Neuronal stem cell (in vitro differentiated cells): ENCODE measurements around the gene RASSF3.
A peak's percentile ranks its signal among the peaks of the same experiment; 100 is the strongest.

ENCODE experiments used
- DNase-seq: peaks from one replicate; pipeline ENCODE4 v3.0.0-alpha.2; 2013; ENCODE audit warnings: low spot score
- H2AFZ ChIP-seq: one replicate; pipeline ENCODE4 v1.6.1; 2013; ENCODE audit warnings: mild to moderate bottlenecking, low read length, inconsistent platforms
- H2AK5ac ChIP-seq: 2 replicates; pipeline ENCODE4 v1.6.1; 2013; ENCODE audit warnings: low read depth, mild to moderate bottlenecking, inconsistent platforms, low read length, moderate library complexity, mixed read lengths
- H2BK120ac ChIP-seq: 2 replicates; pipeline ENCODE4 v1.6.1; 2013; ENCODE audit warnings: low read depth, mild to moderate bottlenecking, inconsistent platforms, low read length, moderate library complexity, mixed read lengths
- H2BK12ac ChIP-seq: one replicate; pipeline ENCODE4 v1.6.1; 2013; ENCODE audit warnings: low read length, inconsistent platforms
- H2BK15ac ChIP-seq: 2 replicates; pipeline ENCODE4 v1.6.1; 2013; ENCODE audit warnings: mild to moderate bottlenecking, low read length, inconsistent platforms, mixed read lengths
- H2BK5ac ChIP-seq: one replicate; pipeline ENCODE4 v1.6.1; 2013; ENCODE audit warnings: inconsistent platforms, mild to moderate bottlenecking, low read length, moderate library complexity
- H3K14ac ChIP-seq: one replicate; pipeline ENCODE4 v1.6.1; 2013; ENCODE audit warnings: low read length, inconsistent platforms
- H3K18ac ChIP-seq: 2 replicates; pipeline ENCODE4 v1.6.1; 2013; ENCODE audit warnings: low read length, inconsistent platforms
- H3K23ac ChIP-seq: 2 replicates; pipeline ENCODE4 v1.6.1; 2013; ENCODE audit warnings: low read depth, mild to moderate bottlenecking, mixed read lengths, low read length, inconsistent platforms; ENCODE audit not compliant: poor library complexity
- H3K27ac ChIP-seq: replicated peaks from 3 replicates; pipeline ENCODE4 v1.5.1; 2013; ENCODE audit warnings: low read length, inconsistent platforms
- H3K27me3 ChIP-seq, 3 experiments: 2 replicates each; pipeline ENCODE4 v1.6.1; 2013; ENCODE audit warnings: low read length in 3 of 3, mild to moderate bottlenecking in 2 of 3, inconsistent platforms in 1 of 3, low read depth in 1 of 3, mixed read lengths in 1 of 3, moderate library complexity in 1 of 3; ENCODE audit not compliant: control insufficient read depth in 3 of 3, insufficient read depth in 3 of 3
- H3K36me3 ChIP-seq, 2 donors: replicated peaks in 1 of 2; 2 replicates each; pipeline ENCODE4 v1.6.1; 2013; ENCODE audit warnings: low read length in 2 of 2; ENCODE audit not compliant: control insufficient read depth in 2 of 2, insufficient read depth in 2 of 2
- H3K4ac ChIP-seq: 2 replicates; pipeline ENCODE4 v1.6.1; 2013; ENCODE audit warnings: inconsistent platforms, mild to moderate bottlenecking, low read length, moderate library complexity
- H3K4me1 ChIP-seq, 2 donors: 1 replicate in 1 of 2; 2 replicates in 1 of 2; pipeline ENCODE4 v1.6.1; 2013; ENCODE audit warnings: low read length in 2 of 2, low read depth in 1 of 2; ENCODE audit not compliant: control insufficient read depth in 2 of 2, insufficient read depth in 1 of 2
- H3K4me2 ChIP-seq: one replicate; pipeline ENCODE4 v1.6.1; 2013; ENCODE audit warnings: mild to moderate bottlenecking, low read length, inconsistent platforms; ENCODE audit not compliant: insufficient read depth, poor library complexity, severe bottlenecking
- H3K4me3 ChIP-seq, 2 donors: 2 replicates each; pipeline ENCODE4 v1.5.1; 2013; ENCODE audit warnings: low read length in 2 of 2, mild to moderate bottlenecking in 2 of 2, inconsistent platforms in 1 of 2, moderate library complexity in 1 of 2
- H3K79me1 ChIP-seq: one replicate; pipeline ENCODE4 v1.6.1; 2013; ENCODE audit warnings: low read depth, mild to moderate bottlenecking, inconsistent platforms, low read length, moderate library complexity
- H3K9ac ChIP-seq: one replicate; pipeline ENCODE4 v1.6.1; 2013; ENCODE audit warnings: mild to moderate bottlenecking, low read depth, low read length, inconsistent platforms; ENCODE audit not compliant: poor library complexity
- H3K9me3 ChIP-seq, 2 donors: replicated peaks in 1 of 2; 2 replicates each; pipeline versions ENCODE3 to v1.6.1; 2013; ENCODE audit warnings: low read length in 2 of 2, mild to moderate bottlenecking in 2 of 2, inconsistent platforms in 1 of 2, low read depth in 1 of 2, mixed read lengths in 1 of 2, moderate library complexity in 1 of 2; ENCODE audit not compliant: control insufficient read depth in 2 of 2, insufficient read depth in 1 of 2
- H4K8ac ChIP-seq: one replicate; pipeline ENCODE4 v1.6.1; 2013; ENCODE audit warnings: low read depth, mild to moderate bottlenecking, inconsistent platforms, low read length, moderate library complexity
- H4K91ac ChIP-seq: one replicate; pipeline ENCODE4 v1.6.1; 2013; ENCODE audit warnings: low read length, low read depth, mild to moderate bottlenecking, inconsistent platforms; ENCODE audit not compliant: poor library complexity
- WGBS, 2 donors: extraction: QIAGEN DNeasy Blood & Tissue Kit; methylation state at CpG; one replicate each; pipeline ENCODE4 v1.1.7; 2013; ENCODE audit warnings: missing lambda C conversion rate in 2 of 2, mixed read lengths in 1 of 2; ENCODE audit not compliant: insufficient read length in 2 of 2, insufficient replicate concordance in 1 of 2; ENCODE audit errors: extremely low coverage in 2 of 2; 5-methylcytosine and 5-hydroxymethylcytosine counted together

Gene RASSF3

GRCh38 chr12:64682572-64683277, 72.4 kb downstream of the RASSF3 start:
- H3K27me3 ChIP-seq: no peaks in the 10 kb centered on the region
- no peak overlapping the region for H2BK12ac ChIP-seq
- H2BK5ac ChIP-seq: no peak overlapping the region
- H2AK5ac ChIP-seq: no peak overlapping the region
- no peak overlapping the region for H3K4me3 ChIP-seq
- no peak overlapping the region for H2AFZ ChIP-seq
- no peak overlapping the region for H3K18ac ChIP-seq
- no peak overlapping the region for H2BK15ac ChIP-seq
- no CpG with 5 or more reads among the region's 6 CpGs for WGBS, 2 donors
- H3K14ac ChIP-seq: no peak overlapping the region
- H3K27ac ChIP-seq: no peak overlapping the region
- H3K9ac ChIP-seq: no peak overlapping the region
- H3K4ac ChIP-seq: no peak overlapping the region
- H3K36me3 ChIP-seq: peaks cover 3 to 15% of the 10 kb centered on the region in 2 donors
- no peaks in the 10 kb centered on the region for H3K9me3 ChIP-seq
- H4K8ac ChIP-seq: no peak overlapping the region
- no peak overlapping the region for H2BK120ac ChIP-seq
- no peak overlapping the region for H3K23ac ChIP-seq
- DNase-seq: peak; percentile 33
- no peak overlapping the region for H3K4me2 ChIP-seq
- H3K79me1 ChIP-seq: no peaks in the 10 kb centered on the region
- H4K91ac ChIP-seq: no peak overlapping the region
- peaks cover 4 to 7% of the 10 kb centered on the region in 2 donors for H3K4me1 ChIP-seq

DNA sequence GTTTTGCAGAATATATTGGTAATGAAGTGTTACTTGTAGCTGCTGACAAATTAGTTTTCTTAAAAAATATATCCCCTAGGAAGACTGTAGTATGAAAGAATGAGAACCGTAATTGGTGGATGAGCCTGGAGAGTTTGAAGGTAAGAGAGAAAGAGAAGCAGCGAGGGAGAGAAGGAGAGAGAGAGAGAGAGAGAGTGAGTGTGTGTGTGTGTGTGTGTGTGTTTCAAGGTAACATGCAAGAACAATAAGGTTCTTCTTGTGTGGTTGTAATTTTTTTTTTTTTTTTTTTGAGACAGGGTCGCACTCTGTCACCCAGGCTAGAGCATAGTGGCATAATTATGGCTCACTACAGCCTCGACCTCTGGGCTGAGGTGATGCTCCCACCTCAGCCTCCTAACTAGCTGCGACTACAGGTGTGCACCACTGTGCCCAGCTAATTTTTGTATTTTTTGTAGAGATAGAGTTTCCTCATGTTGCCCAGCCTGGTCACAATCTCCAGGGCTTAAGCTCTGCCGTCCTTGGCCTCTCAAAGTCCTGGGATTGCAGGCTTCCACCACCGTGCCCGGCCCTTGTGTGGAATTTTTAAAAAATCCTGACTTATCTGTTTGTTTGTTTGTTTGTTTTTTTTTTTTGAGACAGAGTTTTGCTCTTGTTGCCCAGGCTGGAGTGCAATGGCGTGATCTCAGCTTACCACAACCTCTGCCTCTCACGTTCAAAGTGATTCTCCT, 73.7 kb downstream of the RASSF3 start:
- no peak for DNase-seq

DNA sequence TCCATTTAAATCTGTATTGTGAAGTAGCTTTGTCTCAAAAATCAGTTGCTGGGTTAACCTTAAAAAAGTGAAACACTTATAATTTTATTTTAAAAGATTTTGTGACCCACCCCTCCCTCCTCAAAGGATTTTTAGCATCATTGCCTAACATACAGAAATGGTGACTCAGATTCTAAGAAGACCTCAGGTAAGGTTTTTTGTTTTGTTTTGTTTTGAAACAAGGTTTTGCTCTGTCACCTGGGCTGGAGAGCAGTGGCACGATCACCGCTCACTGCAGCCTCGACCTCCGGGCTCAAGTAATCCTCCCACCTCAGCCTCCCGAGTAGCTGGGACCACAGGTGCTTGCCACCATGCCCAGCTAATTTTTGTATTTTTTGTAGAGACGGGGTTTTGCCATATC, 74.8 kb downstream of the RASSF3 start:
- no peak overlapping the region for H3K18ac ChIP-seq
- no peak overlapping the region for H4K91ac ChIP-seq
- no peak overlapping the region for H2BK12ac ChIP-seq
- no peaks in the 10 kb centered on the region for H3K9me3 ChIP-seq
- no peak overlapping the region for H3K14ac ChIP-seq
- WGBS, 2 donors: no CpG with 5 or more reads among the region's 6 CpGs
- H3K4ac ChIP-seq: no peak overlapping the region
- H3K36me3 ChIP-seq: peaks cover 3 to 29% of the 10 kb centered on the region in 2 donors
- no peaks in the 10 kb centered on the region for H3K79me1 ChIP-seq
- H3K27me3 ChIP-seq: no peaks in the 10 kb centered on the region
- no peak overlapping the region for H3K9ac ChIP-seq
- H2BK15ac ChIP-seq: no peak overlapping the region
- H2BK5ac ChIP-seq: no peak overlapping the region
- H2BK120ac ChIP-seq: no peak overlapping the region
- H3K4me2 ChIP-seq: no peak overlapping the region
- H3K4me3 ChIP-seq: no peak overlapping the region
- no peak overlapping the region for H3K23ac ChIP-seq
- H2AK5ac ChIP-seq: no peak overlapping the region
- no peak overlapping the region for H3K27ac ChIP-seq
- H2AFZ ChIP-seq: no peak overlapping the region
- peaks cover 12 to 14% of the 10 kb centered on the region in 2 donors for H3K4me1 ChIP-seq
- no peak overlapping the region for H4K8ac ChIP-seq
- no peak for DNase-seq

More for the DNA sequence above, 73.7 kb downstream of the RASSF3 start:
- Histone ChIP-seq H4K91ac (no peak overlapping the region), H3K14ac (no peak overlapping the region), H3K36me3 (peaks cover 3 to 23% of the 10 kb centered on the region in 2 donors), H3K4me1 (peaks cover 12 to 14% of the 10 kb centered on the region in 2 donors), H2AFZ (no peak overlapping the region), H3K27ac (no peak overlapping the region), H2BK12ac (no peak overlapping the region), H4K8ac (no peak overlapping the region), H3K23ac (no peak overlapping the region), H3K4ac (no peak overlapping the region), H3K79me1 (no peaks in the 10 kb centered on the region), H2AK5ac (no peak overlapping the region), H3K9me3 (no peaks in the 10 kb centered on the region), H3K4me2 (no peak overlapping the region), H2BK120ac (no peak overlapping the region), H3K18ac (no peak overlapping the region), H2BK5ac (no peak overlapping the region), H3K27me3 (no peaks in the 10 kb centered on the region), H3K4me3 (no peak overlapping the region), H3K9ac (no peak overlapping the region), H2BK15ac (no peak overlapping the region)
- no CpG with 5 or more reads among the region's 10 CpGs for WGBS, 2 donors

- Histone ChIP-seq H3K27me3 (no peaks in the 10 kb centered on the region), H4K91ac (no peak overlapping the region), H2AK5ac (peak overlapping the region; percentile 82), H2BK15ac (no peak overlapping the region), H3K36me3 (peaks cover 3 to 29% of the 10 kb centered on the region in 2 donors), H3K14ac (no peak overlapping the region), H3K18ac (no peak overlapping the region), H3K23ac (no peak overlapping the region), H2BK5ac (no peak overlapping the region), H3K4me1 (peaks cover 12 to 14% of the 10 kb centered on the region in 2 donors), H3K79me1 (no peaks in the 10 kb centered on the region), H4K8ac (no peak overlapping the region), H3K9me3 (no peaks in the 10 kb centered on the region), H2BK120ac (no peak overlapping the region), H3K9ac (no peak overlapping the region), H2BK12ac (no peak overlapping the region), H3K4ac (no peak overlapping the region), H3K27ac (no peak overlapping the region), H3K4me3 (no peak overlapping the region), H3K4me2 (no peak overlapping the region), H2AFZ (no peak overlapping the region)
- no CpG with 5 or more reads among the region's 15 CpGs for WGBS, 2 donors
- DNase-seq: no peak
Measured at GRCh38 chr12:64685605-64686004, 75.3 kb downstream of the RASSF3 start.
